Liver (tissue), 3 donors: Measurements from ENCODE around the gene DEAF1.

Source experiments
- CTCF ChIP-seq: fragments of 150-350 bp; IDR thresholded peaks from 2 replicates; pipeline ENCODE4 v1.5.1; 2017; ENCODE audit warnings: improper control_type of control experiment, low read depth, low read length; ENCODE audit not compliant: missing input control
- EGR1 ChIP-seq, 2 donors: IDR thresholded peaks; 2 replicates each; pipeline ENCODE4 v1.6.1; 2016 to 2018; ENCODE audit warnings: antibody characterized with exemption in 2 of 2, low read depth in 2 of 2
- MAX ChIP-seq: IDR thresholded peaks from 2 replicates; pipeline ENCODE4 v1.6.1; 2016; ENCODE audit warnings: antibody characterized with exemption
- donor health status: healthy.
- donor health status: healthy.

- no peak for TF ChIP-seq CTCF
- TF ChIP-seq MAX, result no peak
- no peak for TF ChIP-seq EGR1 (IDR thresholded peaks at IDR 0.05; ENCODE audit: low read depth in 2 of 2)
Measured at GRCh38 chr11:728901-729491, 34.0 kb upstream of the DEAF1 start.
